Right lung (tissue), 10 donors: ENCODE results near the gene ACOT8. TPM values are rescaled to one million over a fixed set of nuclear protein-coding genes. Genes with fewer than 3 reads are reported as not detected.
A peak's percentile ranks its signal among the peaks of the same experiment; 100 is the strongest.
"Not testable (repeated sequence)": the region's sequence is repeated elsewhere in the genome, so short reads cannot be mapped to it uniquely, and the experiment has no call there.

Experiments
- DNase-seq, 2 donors: peaks; one replicate each; pipeline ENCODE4 v3.0.0-alpha.2; 2013
- long read RNA-seq, 8 donors: transcript quantifications; one replicate each; lab custom pipeline, GENCODE V29; 2026
- polyA plus RNA-seq, 5 donors: library from polyadenylated mRNA; unstranded; fragments of 120-200 nt; gene quantifications; one replicate each; pipeline versions ENCODE4 v1.2.1 to v1.2.3, GENCODE V29; 2013; ENCODE audit warnings: inconsistent platforms in 1 of 5, low replicate concordance in 1 of 5; ENCODE audit not compliant: insufficient read length in 5 of 5, insufficient read depth in 1 of 5

ACOT8 gene
- 10 to 100 TPM; 19.2 to 28.4 (median 22.0) TPM for polyA plus RNA-seq
- long read RNA-seq, donor 1, transcript ACOT8-201 (6 exons, 1,168 nt), result major isoform, 6 of 8 reads
- long read RNA-seq, donor 1, partial matches to known transcripts, result 0 of 8 reads
- long read RNA-seq, donor 1, other reads (novel, unspliced or antisense), result 0 of 8 reads
- long read RNA-seq, donor 2, transcript ACOT8-201 (6 exons, 1,168 nt), result major isoform, 7 of 10 reads
- long read RNA-seq, donor 2, partial matches to known transcripts, result 0 of 10 reads
- long read RNA-seq, donor 2, other reads (novel, unspliced or antisense), result 0 of 10 reads
- long read RNA-seq, donor 3, partial matches to known transcripts, result 0 of 7 reads
- long read RNA-seq, donor 3, other reads (novel, unspliced or antisense), result 0 of 7 reads
- long read RNA-seq, donor 4, partial matches to known transcripts, result 0 of 5 reads
- long read RNA-seq, donor 4, other reads (novel, unspliced or antisense), result 0 of 5 reads
- long read RNA-seq, donor 5, transcript ACOT8-201 (6 exons, 1,168 nt), result major isoform, 10 of 15 reads
- long read RNA-seq, donor 5, partial matches to known transcripts, result 0 of 15 reads
- long read RNA-seq, donor 5, other reads (novel, unspliced or antisense), result 0 of 15 reads
- long read RNA-seq, donor 6, transcript ACOT8-201 (6 exons, 1,168 nt), result major isoform, 8 of 11 reads
- long read RNA-seq, donor 6, partial matches to known transcripts, result 0 of 11 reads
- long read RNA-seq, donor 6, other reads (novel, unspliced or antisense), result 0 of 11 reads
- long read RNA-seq, donor 7, transcript ACOT8-201 (6 exons, 1,168 nt), result major isoform, 5 of 50 reads
- long read RNA-seq, donor 7, partial matches to known transcripts, result 35 of 50 reads
- long read RNA-seq, donor 7, other reads (novel, unspliced or antisense), result 9 of 50 reads
- long read RNA-seq, donor 8, partial matches to known transcripts, result 0 of 5 reads
- long read RNA-seq, donor 8, other reads (novel, unspliced or antisense), result 0 of 5 reads

GRCh38 chr20:45857114-45857881 is at the start of gene ACOT8, which contains the start of gene ZSWIM3:
Gene ACOT8 (minus strand): TSS chr20:45857392. CDS start chr20:45857315, 77 bp downstream.
Gene ZSWIM3 (plus strand): TSS chr20:45857614. CDS start chr20:45857826, 212 bp downstream.
- peak; percentile 100 for DNase-seq

DNA sequence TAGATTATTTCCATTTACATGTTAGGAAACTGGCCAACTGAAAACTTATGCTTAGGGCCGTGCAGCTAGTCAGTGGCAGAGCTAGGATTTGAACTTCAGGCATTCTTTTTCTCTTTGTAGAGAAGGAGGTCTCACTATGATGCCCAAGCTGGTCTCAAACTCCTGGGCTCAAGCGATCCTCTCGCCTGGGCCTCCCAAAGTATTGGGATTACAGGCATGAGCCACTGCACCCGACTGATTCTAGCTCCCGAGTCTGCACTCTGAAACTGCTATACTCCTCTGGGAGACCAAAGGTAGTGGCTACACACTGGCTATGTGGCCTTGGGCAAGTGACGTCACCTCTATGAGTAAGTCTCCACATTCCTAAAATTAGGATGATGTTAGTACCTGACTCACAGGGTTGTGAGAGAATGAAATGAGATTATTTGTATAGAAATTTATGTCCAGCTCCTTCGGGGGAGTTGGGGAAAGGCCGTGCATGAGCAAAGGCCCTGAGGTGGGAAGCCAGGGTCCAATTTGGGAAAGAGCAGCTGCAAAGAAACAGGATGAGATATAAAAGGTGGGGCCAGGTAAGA is 48.4 kb upstream of the ACOT8 start:
- no peak for DNase-seq

- no peak for DNase-seq
Measured at GRCh38 chr20:45904583-45905504, 47.7 kb upstream of the ACOT8 start.

DNA sequence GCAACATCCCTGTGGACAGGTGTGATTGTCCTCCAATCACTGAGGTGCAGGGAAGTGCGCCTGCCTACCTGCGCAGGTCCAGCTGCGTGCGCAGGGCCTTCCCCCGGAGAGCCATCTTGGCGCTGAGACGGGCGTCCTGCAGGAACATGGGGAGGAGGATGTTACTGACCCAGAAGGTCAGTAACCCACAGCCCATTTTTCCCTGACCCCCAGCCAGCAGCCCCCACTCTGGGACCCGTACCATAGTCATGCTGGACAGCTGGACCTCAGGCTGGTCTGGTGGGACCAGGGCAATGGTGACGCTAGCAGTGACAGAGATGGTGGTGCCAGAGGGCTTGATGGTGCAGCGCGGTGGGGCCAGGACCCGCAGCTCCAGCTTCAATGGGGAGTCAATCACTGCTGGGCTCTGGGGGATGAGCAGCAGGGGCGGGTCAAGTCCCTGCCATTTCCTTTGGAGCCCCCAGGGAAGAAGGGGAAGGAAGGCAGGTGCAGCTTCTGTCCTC is 45.1 kb upstream of the ACOT8 start:
- DNase-seq, result no peak

GRCh38 chr20:45901332-45901731 is 44.1 kb upstream of the ACOT8 start:
- DNase-seq, result not testable (repeated sequence)

DNA sequence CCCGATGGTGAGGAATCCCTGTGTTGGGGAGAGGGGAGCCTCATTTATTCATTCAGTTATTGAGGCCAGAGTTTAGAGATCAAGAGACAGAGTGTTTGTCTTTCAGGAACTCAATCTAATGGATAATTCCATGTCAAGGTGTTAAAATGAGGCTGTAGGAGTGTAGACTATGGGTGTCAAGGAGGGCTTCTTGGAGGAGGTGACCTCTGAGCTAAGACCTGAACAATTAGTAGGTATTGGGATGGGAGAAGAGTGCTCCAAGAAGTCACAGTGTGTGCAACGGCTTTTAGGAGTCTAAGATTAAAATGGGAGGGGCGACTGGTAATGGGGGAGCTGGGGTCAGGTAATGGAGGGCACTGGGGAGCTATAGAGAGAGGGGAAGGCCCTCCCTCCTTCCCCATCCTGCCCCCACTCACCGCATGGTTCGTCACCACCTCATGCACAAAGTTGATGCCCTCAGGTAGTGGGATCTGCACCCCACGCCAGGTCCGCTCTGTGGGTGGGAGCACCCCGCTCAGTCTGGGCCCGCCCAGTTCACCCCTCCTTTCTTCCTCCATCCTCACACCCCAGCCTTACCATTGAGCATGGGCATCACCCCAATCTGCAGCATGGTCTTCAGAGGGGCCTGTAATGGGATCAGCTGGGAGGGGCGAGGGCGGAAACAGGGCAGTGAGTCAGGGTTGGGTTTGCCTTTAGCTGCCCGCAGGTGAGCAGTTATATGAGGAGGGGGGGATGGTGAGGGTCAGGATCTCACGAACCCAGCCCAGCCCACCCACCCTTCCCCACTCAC is 42.0 kb upstream of the ACOT8 start:
- no peak for DNase-seq

GRCh38 chr20:45898285-45898684 is 41.1 kb upstream of the ACOT8 start:
- DNase-seq, result no peak

GRCh38 chr20:45897692-45898091 is 40.5 kb upstream of the ACOT8 start:
- DNase-seq, result no peak

DNA sequence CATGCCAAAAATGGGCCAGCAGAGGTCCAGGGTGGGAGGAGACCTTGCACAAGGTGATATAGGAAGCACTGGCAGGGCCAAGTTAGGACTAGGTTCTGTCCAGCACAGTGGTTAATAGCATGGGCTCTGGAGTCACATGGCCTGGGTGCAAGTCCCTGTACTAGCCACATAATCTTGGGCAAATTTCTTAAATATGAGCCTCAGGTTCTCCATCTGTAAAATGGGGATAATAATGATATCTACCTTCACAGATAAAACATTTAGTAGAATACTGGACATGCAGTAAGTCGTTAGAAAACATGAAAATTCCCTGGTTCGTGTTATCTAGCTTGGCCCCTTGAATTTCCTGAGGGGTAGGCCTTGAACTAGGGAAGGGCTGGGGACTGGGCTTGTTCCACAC is 40.1 kb upstream of the ACOT8 start:
- DNase-seq, result no peak

GRCh38 chr20:45896641-45897161 is 39.5 kb upstream of the ACOT8 start:
- DNase-seq, result no peak

DNA sequence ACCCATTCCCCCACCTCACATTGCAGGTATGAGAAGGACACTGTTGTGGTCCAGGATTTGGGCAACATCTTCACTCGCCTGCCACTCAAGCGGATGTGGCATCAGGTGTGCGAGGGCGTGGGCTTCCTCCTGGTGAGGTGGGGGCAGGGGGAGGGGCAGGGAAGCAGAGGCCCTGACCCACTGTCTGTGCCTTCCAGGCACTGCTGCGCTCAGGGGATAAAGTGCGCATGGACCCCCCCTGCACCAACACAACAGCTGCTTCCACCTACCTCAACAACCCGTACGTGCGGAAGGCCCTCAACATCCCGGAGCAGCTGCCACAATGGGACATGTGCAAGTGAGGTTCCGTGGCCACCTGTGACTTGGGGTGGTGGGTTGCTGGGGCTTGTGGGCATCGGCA is 37.6 kb upstream of the ACOT8 start:
- DNase-seq, result no peak

GRCh38 chr20:45893831-45894230 is 36.6 kb upstream of the ACOT8 start:
- DNase-seq, result no peak

DNA sequence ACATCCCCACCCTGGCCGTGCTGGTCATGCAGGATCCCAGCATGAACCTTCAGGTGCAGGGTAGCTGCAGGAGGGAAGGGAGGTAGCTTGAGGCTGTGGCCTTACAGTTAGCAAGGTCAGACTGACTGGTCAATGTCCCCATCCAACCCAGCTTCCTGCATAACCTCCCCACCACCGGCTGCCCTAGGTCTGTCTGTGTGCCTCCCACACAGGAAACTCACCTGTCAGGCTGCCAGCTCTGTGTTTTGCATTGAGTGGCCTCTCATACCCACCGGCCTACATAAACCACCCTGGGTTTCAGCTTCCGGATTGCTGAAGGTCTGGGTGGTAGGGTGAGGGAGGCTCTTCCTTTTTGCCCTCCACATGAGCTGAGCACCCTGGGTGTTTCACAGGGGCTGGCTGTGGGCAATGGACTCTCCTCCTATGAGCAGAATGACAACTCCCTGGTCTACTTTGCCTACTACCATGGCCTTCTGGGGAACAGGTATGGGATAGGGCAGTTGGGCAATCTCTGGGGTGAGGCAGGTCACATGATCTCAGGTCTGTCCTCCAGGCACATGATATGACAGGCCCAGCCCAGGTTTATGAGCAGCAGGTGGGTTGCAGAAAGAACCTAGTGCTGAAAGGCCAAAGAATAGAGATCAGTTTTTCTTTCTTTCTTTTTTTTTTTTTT is 35.8 kb upstream of the ACOT8 start:
- no peak for DNase-seq

- DNase-seq, result peak in 1 of 2 donors; percentile 2
Measured at GRCh38 chr20:45892049-45892825, 35.0 kb upstream of the ACOT8 start.

DNA sequence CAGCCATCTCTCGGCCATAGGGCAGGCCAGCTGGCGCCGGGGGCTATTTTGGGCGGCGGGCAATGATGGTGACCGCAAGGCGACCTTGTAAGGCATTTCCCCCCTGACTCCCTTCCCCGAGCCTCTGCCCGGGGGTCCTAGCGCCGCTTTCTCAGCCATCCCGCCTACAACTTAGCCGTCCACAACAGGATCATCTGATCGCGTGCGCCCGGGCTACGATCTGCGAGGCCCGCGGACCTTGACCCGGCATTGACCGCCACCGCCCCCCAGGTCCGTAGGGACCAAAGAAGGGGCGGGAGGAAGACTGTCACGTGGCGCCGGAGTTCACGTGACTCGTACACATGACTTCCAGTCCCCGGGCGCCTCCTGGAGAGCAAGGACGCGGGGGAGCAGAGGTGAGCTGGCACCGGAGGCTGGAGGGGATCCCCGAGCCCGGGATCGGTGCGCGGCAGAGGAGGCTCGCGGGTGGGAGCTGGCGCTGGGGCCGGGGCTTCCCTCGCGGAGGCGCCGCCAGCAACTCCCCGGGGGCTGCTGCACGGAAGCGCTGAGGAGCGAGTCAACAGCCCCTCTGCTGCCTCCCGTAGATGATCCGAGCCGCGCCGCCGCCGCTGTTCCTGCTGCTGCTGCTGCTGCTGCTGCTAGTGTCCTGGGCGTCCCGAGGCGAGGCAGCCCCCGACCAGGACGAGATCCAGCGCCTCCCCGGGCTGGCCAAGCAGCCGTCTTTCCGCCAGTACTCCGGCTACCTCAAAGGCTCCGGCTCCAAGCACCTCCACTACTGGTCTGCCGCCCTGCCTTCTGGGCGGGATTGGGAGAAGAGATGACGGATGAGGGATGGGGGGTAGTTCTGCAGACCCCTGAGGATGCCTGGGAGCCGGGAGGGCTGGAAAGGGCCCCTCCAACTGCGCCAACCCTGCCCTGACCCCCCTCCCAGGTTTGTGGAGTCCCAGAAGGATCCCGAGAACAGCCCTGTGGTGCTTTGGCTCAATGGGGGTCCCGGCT is 34.1 kb upstream of the ACOT8 start, which contains the start of the genes CTSA and NEURL2:
Gene CTSA, plus strand, starts transcription at position 351 of the 999 bp plus-strand sequence. Its CDS starts 234 bp downstream, at position 585.
Gene NEURL2, minus strand, starts transcription at position 224 of the 999 bp plus-strand sequence. Its CDS starts 217 bp downstream, at position 7.
- peak; percentile 88 to 91 for DNase-seq
